Body of pancreas (tissue), 4 donors: ENCODE results near the gene NFYB.

Source experiments
- POLR2A ChIP-seq, 3 donors: fragments of 450-650 bp; IDR thresholded peaks; one replicate each; pipeline ENCODE4 v1.6.1; 2016; ENCODE audit warnings: antibody characterized with exemption in 3 of 3, mild to moderate bottlenecking in 2 of 3
- TF ChIP-seq, protein P1 (sequence below), 7 experiments: fragments of 450-650 bp in 4 of 7; fragments of 200-600 bp in 3 of 7; sonication (generic) in 3 of 7; IDR thresholded peaks; one replicate each; pipeline ENCODE4 v1.5.1; 2016 to 2019; ENCODE audit warnings: antibody characterized with exemption in 7 of 7

DNA sequence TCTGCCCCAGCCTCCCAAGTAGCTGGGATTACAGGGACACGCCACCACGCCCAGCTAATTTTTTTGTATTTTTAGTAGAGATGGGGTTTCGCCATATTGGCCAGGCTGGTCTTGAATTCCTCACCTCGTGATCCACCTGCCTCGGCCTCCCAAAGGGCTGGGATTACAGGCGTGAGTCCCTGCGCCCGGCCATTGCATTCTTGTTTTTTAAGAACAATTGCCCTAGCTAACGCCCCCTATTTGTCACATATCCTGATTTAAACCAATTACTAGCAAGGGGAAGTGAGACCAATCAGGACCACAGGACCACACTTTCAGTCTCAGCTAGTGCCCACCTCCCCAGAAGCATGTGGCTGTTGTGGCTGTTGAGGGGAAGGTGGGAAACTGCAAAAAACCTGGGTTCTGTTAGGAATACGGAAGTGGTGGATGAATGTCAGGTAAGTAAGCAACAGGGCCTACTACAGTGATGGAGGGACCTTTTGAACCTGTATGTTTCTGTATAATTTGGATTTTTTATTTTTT, 37.8 kb upstream of the NFYB start:
- no peak for TF ChIP-seq POLR2A (IDR thresholded peaks at IDR 0.05)
- TF ChIP-seq, protein P1, sequence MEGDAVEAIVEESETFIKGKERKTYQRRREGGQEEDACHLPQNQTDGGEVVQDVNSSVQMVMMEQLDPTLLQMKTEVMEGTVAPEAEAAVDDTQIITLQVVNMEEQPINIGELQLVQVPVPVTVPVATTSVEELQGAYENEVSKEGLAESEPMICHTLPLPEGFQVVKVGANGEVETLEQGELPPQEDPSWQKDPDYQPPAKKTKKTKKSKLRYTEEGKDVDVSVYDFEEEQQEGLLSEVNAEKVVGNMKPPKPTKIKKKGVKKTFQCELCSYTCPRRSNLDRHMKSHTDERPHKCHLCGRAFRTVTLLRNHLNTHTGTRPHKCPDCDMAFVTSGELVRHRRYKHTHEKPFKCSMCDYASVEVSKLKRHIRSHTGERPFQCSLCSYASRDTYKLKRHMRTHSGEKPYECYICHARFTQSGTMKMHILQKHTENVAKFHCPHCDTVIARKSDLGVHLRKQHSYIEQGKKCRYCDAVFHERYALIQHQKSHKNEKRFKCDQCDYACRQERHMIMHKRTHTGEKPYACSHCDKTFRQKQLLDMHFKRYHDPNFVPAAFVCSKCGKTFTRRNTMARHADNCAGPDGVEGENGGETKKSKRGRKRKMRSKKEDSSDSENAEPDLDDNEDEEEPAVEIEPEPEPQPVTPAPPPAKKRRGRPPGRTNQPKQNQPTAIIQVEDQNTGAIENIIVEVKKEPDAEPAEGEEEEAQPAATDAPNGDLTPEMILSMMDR (IDR thresholded peaks at IDR 0.05): no peak
